Keratinocyte (primary cell): ENCODE data around the gene MYBPC2. TPM values are rescaled to one million over a fixed set of nuclear protein-coding genes. Genes with fewer than 3 reads are reported as not detected.

ENCODE experiments used
- DNase-seq: peaks from one replicate; pipeline ENCODE4 v3.0.0-alpha.2; 2011; ENCODE audit warnings: low read depth, missing footprints, low spot score
- FAIRE-seq: peaks from 2 replicates; lab custom pipeline; 2011; peaks lifted over from hg19 to GRCh38; lab: Jason Lieb, UNC
- H2AFZ ChIP-seq: 2 replicates; pipeline ENCODE4 v1.6.0; 2012; ENCODE audit warnings: low read length, control low read depth, inconsistent platforms; ENCODE audit not compliant: control insufficient read depth
- H3K27ac ChIP-seq: 2 replicates; pipeline ENCODE4 v1.5.1; 2011; ENCODE audit warnings: low read length; ENCODE audit not compliant: control insufficient read depth, insufficient read depth
- H3K27me3 ChIP-seq: 3 replicates; pipeline ENCODE4 v1.6.0; 2011; ENCODE audit warnings: low read length; ENCODE audit not compliant: control insufficient read depth, insufficient read depth; ENCODE audit errors: extremely low read depth
- H3K36me3 ChIP-seq, 2 experiments: 2 replicates in 1 of 2; 3 replicates in 1 of 2; pipeline ENCODE4 v1.5.1; 2011; ENCODE audit warnings: low read length in 2 of 2, mild to moderate bottlenecking in 1 of 2; ENCODE audit not compliant: control insufficient read depth in 2 of 2, insufficient read depth in 2 of 2; ENCODE audit errors: extremely low read depth in 1 of 2
- H3K4me1 ChIP-seq: 3 replicates; pipeline ENCODE4 v1.5.1; 2011; ENCODE audit warnings: low read length; ENCODE audit not compliant: control insufficient read depth, insufficient read depth; ENCODE audit errors: extremely low read depth
- H3K4me2 ChIP-seq: 3 replicates; pipeline ENCODE4 v1.6.0; 2011; ENCODE audit warnings: low read depth, low read length; ENCODE audit not compliant: control insufficient read depth, insufficient read depth; ENCODE audit errors: extremely low read depth
- H3K4me3 ChIP-seq, 3 experiments: fragments of 200-600 bp in 1 of 3; sonication (generic) in 1 of 3; 2 replicates in 2 of 3; 3 replicates in 1 of 3; pipeline ENCODE4 v1.5.1; 2011 to 2016; ENCODE audit warnings: low read length in 3 of 3, mild to moderate bottlenecking in 3 of 3, control low read depth in 2 of 3, inconsistent platforms in 1 of 3, low read depth in 1 of 3, mixed read lengths in 1 of 3, mixed run types in 1 of 3, moderate library complexity in 1 of 3; ENCODE audit not compliant: control insufficient read depth in 2 of 3, insufficient read depth in 2 of 3; ENCODE audit errors: extremely low read depth in 1 of 3
- H3K79me2 ChIP-seq: 2 replicates; pipeline ENCODE4 v1.6.0; 2012; ENCODE audit warnings: low read length; ENCODE audit not compliant: control insufficient read depth, insufficient read depth
- H3K9ac ChIP-seq: 3 replicates; pipeline ENCODE4 v1.6.0; 2011; ENCODE audit warnings: low read length; ENCODE audit not compliant: control insufficient read depth, insufficient read depth; ENCODE audit errors: extremely low read depth
- H3K9me1 ChIP-seq: 3 replicates; pipeline ENCODE4 v1.6.0; 2011; ENCODE audit warnings: low read length; ENCODE audit not compliant: control insufficient read depth, insufficient read depth; ENCODE audit errors: extremely low read depth
- H3K9me3 ChIP-seq: 2 replicates; pipeline ENCODE4 v1.5.1; 2012; ENCODE audit warnings: low read depth, low read length; ENCODE audit not compliant: control insufficient read depth
- H4K20me1 ChIP-seq: 3 replicates; pipeline ENCODE4 v1.6.0; 2011; ENCODE audit warnings: low read length; ENCODE audit not compliant: control insufficient read depth, insufficient read depth; ENCODE audit errors: extremely low read depth
- CTCF ChIP-seq, 3 experiments: IDR thresholded peaks in 1 of 3; conservative IDR thresholded peaks in 1 of 3; optimal IDR thresholded peaks in 1 of 3; 2 replicates in 2 of 3; 3 replicates in 1 of 3; pipeline versions ENCODE3 to v1.5.1; 2011; ENCODE audit warnings: low read length in 3 of 3, mild to moderate bottlenecking in 3 of 3, moderate library complexity in 2 of 3, control low read depth in 1 of 3, inconsistent platforms in 1 of 3; ENCODE audit not compliant: insufficient read depth in 2 of 3; ENCODE audit errors: extremely low read depth in 1 of 3
- EZH2 ChIP-seq: IDR thresholded peaks from one replicate; pipeline ENCODE4 v1.6.1; 2012; ENCODE audit warnings: inconsistent platforms, mild to moderate bottlenecking, low read length, moderate library complexity
- dilution Hi-C: fragments of 300-500 bp; cut with MboI; formaldehyde crosslinking; loops from one replicate; pipeline ENCODE4 v1.7.0; 2020; ENCODE audit warnings: low sequenced_read_pairs; ENCODE audit not compliant: extremely low pct_ligation_motif_present
- polyA plus RNA-seq, 5 experiments: library from polyadenylated mRNA; depleted of rRNA in 3 of 5; stranded (reverse) in 3 of 5; stranded (forward) in 1 of 5; unstranded in 1 of 5; fragments of >200 nt; gene quantifications; 1 replicate in 1 of 5; 2 replicates in 3 of 5; 3 replicates in 1 of 5; pipeline versions ENCODE4 v1.2.1 to v1.2.3, GENCODE V29; 2011 to 2012; ENCODE audit warnings: missing spikeins in 2 of 5, low read depth in 1 of 5, low replicate concordance in 1 of 5

Gene MYBPC2
- polyA plus RNA-seq, 1 donor (not counting 4 experiments of a cell fraction or from before 2014, with no cell fraction given), result not detected

GRCh38 chr19:50482271-50482855 lies 49.7 kb downstream of the MYBPC2 start:
- H3K4me1 ChIP-seq, result peaks cover 2% of the 10 kb centered on the region
- H4K20me1 ChIP-seq, result peaks cover 4% of the 10 kb centered on the region
- dilution Hi-C loops, result no loop called here
- FAIRE-seq (no peak), DNase-seq (no peak)
- H3K79me2 ChIP-seq, result peaks cover 15% of the 10 kb centered on the region
- TF ChIP-seq EZH2 (no peak), CTCF (optimal IDR thresholded peaks at IDR 0.05 in 1 of 3, IDR thresholded peaks at IDR 0.05 in 1 of 3, conservative IDR thresholded peaks at IDR 0.05 in 1 of 3; ENCODE audit: extremely low read depth in 1 of 3, insufficient read depth in 2 of 3, low read length in 3 of 3) (no peak)
- no peak overlapping the region for H2AFZ ChIP-seq
- H3K9ac ChIP-seq, result no peak overlapping the region
- H3K4me2 ChIP-seq, result no peak overlapping the region
- H3K9me1 ChIP-seq, result peaks cover 2% of the 10 kb centered on the region
- peaks cover 7 to 25% of the 10 kb centered on the region in 2 experiments for H3K36me3 ChIP-seq
- no peaks in the 10 kb centered on the region for H3K9me3 ChIP-seq
- no peak overlapping the region for H3K27ac ChIP-seq
- H3K4me3 ChIP-seq, result no peak overlapping the region
- H3K27me3 ChIP-seq, result peaks cover 4% of the 10 kb centered on the region

GRCh38 chr19:50482916-50483315 lies 50.2 kb downstream of the MYBPC2 start:
- H3K79me2 ChIP-seq, result peaks cover 9% of the 10 kb centered on the region
- peaks cover 4 to 25% of the 10 kb centered on the region in 2 experiments for H3K36me3 ChIP-seq
- dilution Hi-C loops, result no loop called here
- H3K27me3 ChIP-seq, result peaks cover 9% of the 10 kb centered on the region
- FAIRE-seq, result no peak
- TF ChIP-seq EZH2 (no peak), CTCF (optimal IDR thresholded peaks at IDR 0.05 in 1 of 3, IDR thresholded peaks at IDR 0.05 in 1 of 3, conservative IDR thresholded peaks at IDR 0.05 in 1 of 3; ENCODE audit: extremely low read depth in 1 of 3, insufficient read depth in 2 of 3, low read length in 3 of 3) (no peak)
- H3K9me1 ChIP-seq, result no peaks in the 10 kb centered on the region
- DNase-seq, result no peak
- H3K27ac ChIP-seq, result no peak overlapping the region
- no peaks in the 10 kb centered on the region for H4K20me1 ChIP-seq
- no peak overlapping the region for H3K9ac ChIP-seq
- no peaks in the 10 kb centered on the region for H3K9me3 ChIP-seq
- no peak overlapping the region for H3K4me2 ChIP-seq
- H3K4me1 ChIP-seq, result no peaks in the 10 kb centered on the region
- no peak overlapping the region for H3K4me3 ChIP-seq
- H2AFZ ChIP-seq, result no peak overlapping the region
